ENCODE data around the gene CR2.

The CR2 gene

DNA sequence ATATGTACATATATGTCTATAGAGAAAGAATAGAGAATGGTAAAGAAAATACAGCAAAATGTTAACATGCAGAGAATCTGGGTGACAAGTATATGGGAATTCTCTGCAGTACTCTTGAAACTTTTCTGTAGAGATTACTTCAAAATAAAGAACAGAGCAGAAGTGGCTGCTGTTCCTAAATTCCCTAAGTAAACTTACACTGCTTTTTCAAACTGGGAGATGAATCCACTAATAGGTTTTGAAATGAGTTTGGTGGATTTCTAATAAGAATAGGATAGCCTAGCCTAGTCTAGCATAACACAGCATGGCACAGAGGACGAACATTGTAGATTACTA is 450 bp upstream of the CR2 start:
- TF ChIP-seq, protein P1, sequence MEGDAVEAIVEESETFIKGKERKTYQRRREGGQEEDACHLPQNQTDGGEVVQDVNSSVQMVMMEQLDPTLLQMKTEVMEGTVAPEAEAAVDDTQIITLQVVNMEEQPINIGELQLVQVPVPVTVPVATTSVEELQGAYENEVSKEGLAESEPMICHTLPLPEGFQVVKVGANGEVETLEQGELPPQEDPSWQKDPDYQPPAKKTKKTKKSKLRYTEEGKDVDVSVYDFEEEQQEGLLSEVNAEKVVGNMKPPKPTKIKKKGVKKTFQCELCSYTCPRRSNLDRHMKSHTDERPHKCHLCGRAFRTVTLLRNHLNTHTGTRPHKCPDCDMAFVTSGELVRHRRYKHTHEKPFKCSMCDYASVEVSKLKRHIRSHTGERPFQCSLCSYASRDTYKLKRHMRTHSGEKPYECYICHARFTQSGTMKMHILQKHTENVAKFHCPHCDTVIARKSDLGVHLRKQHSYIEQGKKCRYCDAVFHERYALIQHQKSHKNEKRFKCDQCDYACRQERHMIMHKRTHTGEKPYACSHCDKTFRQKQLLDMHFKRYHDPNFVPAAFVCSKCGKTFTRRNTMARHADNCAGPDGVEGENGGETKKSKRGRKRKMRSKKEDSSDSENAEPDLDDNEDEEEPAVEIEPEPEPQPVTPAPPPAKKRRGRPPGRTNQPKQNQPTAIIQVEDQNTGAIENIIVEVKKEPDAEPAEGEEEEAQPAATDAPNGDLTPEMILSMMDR (IDR thresholded peaks at IDR 0.05; ENCODE audit: low read depth, low read length), result no peak
- no peak overlapping the region for H3K4me3 ChIP-seq (ENCODE audit: low read depth, low read length)

GRCh38 chr1:207455183-207455754 is 1.1 kb downstream of the CR2 start:
- no peak overlapping the region for H3K4me3 ChIP-seq (ENCODE audit: low read depth, low read length)
- TF ChIP-seq, protein P1 (IDR thresholded peaks at IDR 0.05; ENCODE audit: low read depth, low read length), result no peak

GRCh38 chr1:207458414-207458813 is 4.3 kb downstream of the CR2 start:
- no peak overlapping the region for H3K4me3 ChIP-seq (ENCODE audit: low read depth, low read length)
- TF ChIP-seq, protein P1 (IDR thresholded peaks at IDR 0.05; ENCODE audit: low read depth, low read length), result no peak

DNA sequence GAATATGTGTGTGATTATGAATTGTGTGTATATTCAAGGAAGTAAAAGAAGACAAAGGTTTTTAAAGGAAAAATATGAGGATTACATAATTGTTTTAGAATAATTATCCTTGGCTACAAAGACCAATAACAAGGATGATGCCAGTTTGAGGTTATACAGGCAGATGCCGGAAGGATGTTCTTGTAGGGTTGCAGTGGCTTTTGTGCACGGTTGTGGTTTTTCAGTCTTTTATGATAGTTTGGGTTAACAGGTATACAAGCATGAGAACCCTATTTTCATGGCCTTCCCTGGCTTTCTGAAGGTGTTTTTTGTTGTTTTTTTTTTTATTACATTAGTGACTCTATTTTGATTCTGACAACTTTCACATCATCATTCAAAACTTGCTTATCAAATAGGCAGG is 4.9 kb downstream of the CR2 start:
- TF ChIP-seq, protein P1 (IDR thresholded peaks at IDR 0.05; ENCODE audit: low read depth, low read length), result no peak
- H3K4me3 ChIP-seq (ENCODE audit: low read depth, low read length), result no peak overlapping the region

GRCh38 chr1:207461649-207462048 is 7.5 kb downstream of the CR2 start:
- no peak overlapping the region for H3K4me3 ChIP-seq (ENCODE audit: low read depth, low read length)
- TF ChIP-seq, protein P1 (IDR thresholded peaks at IDR 0.05; ENCODE audit: low read depth, low read length), result no peak

GRCh38 chr1:207462535-207462934 is 8.4 kb downstream of the CR2 start:
- TF ChIP-seq, protein P1 (IDR thresholded peaks at IDR 0.05; ENCODE audit: low read depth, low read length), result no peak
- no peak overlapping the region for H3K4me3 ChIP-seq (ENCODE audit: low read depth, low read length)

GRCh38 chr1:207463021-207463420 is 8.9 kb downstream of the CR2 start:
- no peak overlapping the region for H3K4me3 ChIP-seq (ENCODE audit: low read depth, low read length)
- TF ChIP-seq, protein P1 (IDR thresholded peaks at IDR 0.05; ENCODE audit: low read depth, low read length), result no peak

All from WI38 (cell line).